CD14-positive monocyte (primary cell): ENCODE data around the gene CCDC88C. TPM values are rescaled to one million over a fixed set of nuclear protein-coding genes. Genes with fewer than 3 reads are reported as not detected.

Experiments
- DNase-seq, 3 donors: peaks; one replicate each; pipeline ENCODE4 v3.0.0-alpha.2; 2011 to 2022
- H2AFZ ChIP-seq: 2 replicates; pipeline ENCODE4 v1.6.0; 2012; ENCODE audit warnings: mild to moderate bottlenecking, low read depth, low read length, inconsistent platforms; ENCODE audit not compliant: insufficient read depth, poor library complexity, severe bottlenecking
- H3K27ac ChIP-seq, 2 donors: 1 replicate in 1 of 2; 2 replicates in 1 of 2; pipeline ENCODE4 v1.5.1; 2012 to 2013; ENCODE audit warnings: low read length in 2 of 2, control low read depth in 1 of 2, inconsistent platforms in 1 of 2, low read depth in 1 of 2, mild to moderate bottlenecking in 1 of 2
- H3K27me3 ChIP-seq, 2 donors: one replicate each; pipeline versions ENCODE4 v1.6.0 to v1.6.1; 2011 to 2013; ENCODE audit warnings: low read length in 2 of 2; ENCODE audit not compliant: control insufficient read depth in 2 of 2, insufficient read depth in 2 of 2
- H3K36me3 ChIP-seq, 2 donors: replicated peaks in 1 of 2; 1 replicate in 1 of 2; 2 replicates in 1 of 2; pipeline versions ENCODE4 v1.5.1 to v1.6.1; 2012 to 2013; ENCODE audit warnings: low read length in 2 of 2, control low read depth in 1 of 2, inconsistent platforms in 1 of 2, mild to moderate bottlenecking in 1 of 2; ENCODE audit not compliant: insufficient read depth in 2 of 2, control insufficient read depth in 1 of 2
- H3K4me1 ChIP-seq, 2 donors: 1 replicate in 1 of 2; 2 replicates in 1 of 2; pipeline versions ENCODE4 v1.5.1 to v1.6.1; 2012 to 2013; ENCODE audit warnings: low read length in 2 of 2, control low read depth in 1 of 2, inconsistent platforms in 1 of 2, mild to moderate bottlenecking in 1 of 2, moderate library complexity in 1 of 2; ENCODE audit not compliant: insufficient read depth in 2 of 2, control insufficient read depth in 1 of 2
- H3K4me2 ChIP-seq: replicated peaks from 2 replicates; pipeline ENCODE3; 2012; ENCODE audit warnings: low read length, moderate library complexity, mild to moderate bottlenecking; ENCODE audit not compliant: poor library complexity, severe bottlenecking; ENCODE audit errors: extremely low read depth
- H3K4me3 ChIP-seq, 3 experiments: fragments of 200-600 bp in 1 of 3; sonication (generic) in 1 of 3; replicated peaks in 1 of 3; 1 replicate in 2 of 3; 2 replicates in 1 of 3; pipeline ENCODE4 v1.5.1; 2011 to 2013; ENCODE audit warnings: low read length in 3 of 3, mild to moderate bottlenecking in 3 of 3, control low read depth in 2 of 3, low read depth in 2 of 3, inconsistent platforms in 1 of 3, moderate library complexity in 1 of 3
- H3K79me2 ChIP-seq: 2 replicates; pipeline ENCODE4 v1.6.0; 2012; ENCODE audit warnings: mild to moderate bottlenecking, control low read depth, inconsistent platforms, low read length, moderate library complexity; ENCODE audit not compliant: insufficient read depth
- H3K9ac ChIP-seq: 2 replicates; pipeline ENCODE4 v1.6.0; 2017; ENCODE audit warnings: low read length, mild to moderate bottlenecking; ENCODE audit not compliant: insufficient read depth, poor library complexity, severe bottlenecking
- H3K9me3 ChIP-seq, 2 donors: replicated peaks in 1 of 2; 1 replicate in 1 of 2; 2 replicates in 1 of 2; pipeline versions ENCODE4 v1.5.1 to v1.6.1; 2012 to 2013; ENCODE audit warnings: low read length in 2 of 2, control low read depth in 1 of 2; ENCODE audit not compliant: control insufficient read depth in 1 of 2, insufficient read depth in 1 of 2
- H4K20me1 ChIP-seq: 2 replicates; pipeline ENCODE4 v1.6.0; 2012; ENCODE audit warnings: mild to moderate bottlenecking, low read length, control low read depth, moderate library complexity; ENCODE audit not compliant: insufficient read depth
- H3K27ac Mint-ChIP-seq, 7 donors: one replicate each; pipeline ENCODE4 v1.8.0; 2020; ENCODE audit warnings: mild to moderate bottlenecking in 7 of 7, mixed read lengths in 7 of 7, moderate library complexity in 6 of 7, inconsistent platforms in 2 of 7
- H3K27me3 Mint-ChIP-seq, 3 donors: one replicate each; pipeline ENCODE4 v1.8.0; 2021 to 2022; ENCODE audit warnings: low read depth in 3 of 3, mild to moderate bottlenecking in 3 of 3, mixed read lengths in 3 of 3, moderate library complexity in 3 of 3, inconsistent platforms in 1 of 3
- H3K36me3 Mint-ChIP-seq, 2 donors: one replicate each; pipeline ENCODE4 v1.8.0; 2020; ENCODE audit warnings: mixed read lengths in 2 of 2, inconsistent platforms in 1 of 2, mild to moderate bottlenecking in 1 of 2
- H3K4me1 Mint-ChIP-seq: one replicate; pipeline ENCODE4 v1.8.0; 2020; ENCODE audit warnings: mild to moderate bottlenecking, mixed read lengths
- H3K4me3 Mint-ChIP-seq, 2 donors: one replicate each; pipeline ENCODE4 v1.8.0; 2020; ENCODE audit warnings: mild to moderate bottlenecking in 2 of 2, mixed read lengths in 2 of 2, moderate library complexity in 1 of 2
- H3K9me3 Mint-ChIP-seq, 7 donors: one replicate each; pipeline ENCODE4 v1.8.0; 2020 to 2022; ENCODE audit warnings: mixed read lengths in 7 of 7, mild to moderate bottlenecking in 6 of 7, moderate library complexity in 6 of 7, inconsistent platforms in 2 of 7
- WGBS: methylation state at CpG from one replicate; pipeline ENCODE4 v1.1.5; 2013; ENCODE audit warnings: missing lambda C conversion rate; ENCODE audit not compliant: insufficient coverage; 5-methylcytosine and 5-hydroxymethylcytosine counted together
- intact Hi-C, 2 donors: fragments of 100-400 bp; cut with micrococcal nuclease; formaldehyde crosslinking; loops; one replicate each; pipeline versions ENCODE4 v1.15.0 to v1.15.1; 2023
- polyA plus RNA-seq, 3 donors: library from polyadenylated mRNA; depleted of rRNA in 1 of 3; unstranded in 2 of 3; stranded (reverse) in 1 of 3; fragments of 300-500 nt in 2 of 3; fragments of >200 nt in 1 of 3; fragmentation: Illumina TruSeq in 2 of 3; gene quantifications; 1 replicate in 2 of 3; 2 replicates in 1 of 3; pipeline ENCODE4 v1.2.3, GENCODE V29; 2012 to 2021
- TF ChIP-seq, protein P1 (sequence below): fragments of 200-600 bp; IDR thresholded peaks from one replicate; pipeline ENCODE4 v1.8.0; 2022; ENCODE audit warnings: antibody characterized with exemption, mild to moderate bottlenecking

Gene CCDC88C
- polyA plus RNA-seq, 3 donors, result 11.6 to 69.7 (median 12.3) TPM

- Mint-ChIP-seq H3K9me3 (peaks cover 0 to 2% (median 0%) of the 10 kb centered on the region in 7 donors), H3K27ac (peak overlapping the region in 6 of 7 donors; percentile 43 to 83 (median 62)), H3K36me3 (peaks cover 19% of the 10 kb centered on the region in 2 donors), H3K27me3 (peaks cover 0 to 3% (median 0%) of the 10 kb centered on the region in 3 donors), H3K4me3 (peak overlapping the region; percentile 85 to 93), H3K4me1 (peaks cover 59% of the 10 kb centered on the region)
- Histone ChIP-seq H3K79me2 (peaks cover 46% of the 10 kb centered on the region), H3K4me1 (peaks cover 58 to 64% of the 10 kb centered on the region in 2 donors), H3K27ac (peak overlapping the region; percentile 24 to 75), H2AFZ (peak overlapping the region; percentile 87), H3K27me3 (no peaks in the 10 kb centered on the region), H3K4me2 (peak overlapping the region; percentile 98), H3K9me3 (no peaks in the 10 kb centered on the region), H3K4me3 (peak overlapping the region; percentile 40 to 75 (median 44)), H3K36me3 (peaks cover 5 to 9% of the 10 kb centered on the region in 2 donors), H4K20me1 (peaks cover 34% of the 10 kb centered on the region), H3K9ac (peak overlapping the region; percentile 81)
- DNase-seq, result peak; percentile 54 to 77 (median 76)
- intact Hi-C loops, result loop anchor here (1.0 to 10.0 kb wide), 4 partner anchors 56 to 174 kb away; partner anchors contain the start of gene GPR68 (in 1 of the 2)
- under 1% methylated on average over 41 of the region's 42 CpGs for WGBS
- TF ChIP-seq, protein P1, sequence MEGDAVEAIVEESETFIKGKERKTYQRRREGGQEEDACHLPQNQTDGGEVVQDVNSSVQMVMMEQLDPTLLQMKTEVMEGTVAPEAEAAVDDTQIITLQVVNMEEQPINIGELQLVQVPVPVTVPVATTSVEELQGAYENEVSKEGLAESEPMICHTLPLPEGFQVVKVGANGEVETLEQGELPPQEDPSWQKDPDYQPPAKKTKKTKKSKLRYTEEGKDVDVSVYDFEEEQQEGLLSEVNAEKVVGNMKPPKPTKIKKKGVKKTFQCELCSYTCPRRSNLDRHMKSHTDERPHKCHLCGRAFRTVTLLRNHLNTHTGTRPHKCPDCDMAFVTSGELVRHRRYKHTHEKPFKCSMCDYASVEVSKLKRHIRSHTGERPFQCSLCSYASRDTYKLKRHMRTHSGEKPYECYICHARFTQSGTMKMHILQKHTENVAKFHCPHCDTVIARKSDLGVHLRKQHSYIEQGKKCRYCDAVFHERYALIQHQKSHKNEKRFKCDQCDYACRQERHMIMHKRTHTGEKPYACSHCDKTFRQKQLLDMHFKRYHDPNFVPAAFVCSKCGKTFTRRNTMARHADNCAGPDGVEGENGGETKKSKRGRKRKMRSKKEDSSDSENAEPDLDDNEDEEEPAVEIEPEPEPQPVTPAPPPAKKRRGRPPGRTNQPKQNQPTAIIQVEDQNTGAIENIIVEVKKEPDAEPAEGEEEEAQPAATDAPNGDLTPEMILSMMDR, result peak; percentile 99
These were observed 895 bp upstream of the CCDC88C start for GRCh38 chr14:91418387-91419043.

- Histone ChIP-seq H3K9me3 (no peaks in the 10 kb centered on the region), H3K4me3 (peak overlapping the region; percentile 40 to 75 (median 44)), H3K27me3 (no peaks in the 10 kb centered on the region), H3K79me2 (peaks cover 52% of the 10 kb centered on the region), H2AFZ (peak overlapping the region; percentile 87), H3K36me3 (peaks cover 8 to 14% of the 10 kb centered on the region in 2 donors), H3K27ac (peak overlapping the region; percentile 24 to 75), H3K9ac (peak overlapping the region; percentile 81), H3K4me2 (peak overlapping the region; percentile 98), H4K20me1 (peaks cover 40% of the 10 kb centered on the region), H3K4me1 (peaks cover 63 to 69% of the 10 kb centered on the region in 2 donors)
- H3K9me3 Mint-ChIP-seq, result peaks cover 0 to 2% (median 0%) of the 10 kb centered on the region in 7 donors
- H3K27me3 Mint-ChIP-seq, result peaks cover 0 to 3% (median 0%) of the 10 kb centered on the region in 3 donors
- WGBS, result under 1% methylated on average over 53 of the region's 53 CpGs
- peak; percentile 61 to 71 (median 63) for DNase-seq
- H3K4me1 Mint-ChIP-seq, result peaks cover 64% of the 10 kb centered on the region
- intact Hi-C loops, result loop anchor here (1.0 to 10.0 kb wide), 5 partner anchors 54 to 173 kb away; partner anchors contain the start of gene GPR68 (in 1 of the 2)
- H3K27ac Mint-ChIP-seq, result peak overlapping the region in 1 of 7 donors; percentile 61
- TF ChIP-seq, protein P1, result no peak
- peak overlapping the region; percentile 85 to 93 for H3K4me3 Mint-ChIP-seq
- peaks cover 23% of the 10 kb centered on the region in 2 donors for H3K36me3 Mint-ChIP-seq
These were observed 365 bp upstream of the CCDC88C start for GRCh38 chr14:91417983-91418386.
